Liver (tissue), 9 donors: ENCODE data around the gene ZSCAN16. TPM values are rescaled to one million over a fixed set of nuclear protein-coding genes. Genes with fewer than 3 reads are reported as not detected.

ENCODE experiments used
- DNase-seq: peaks from one replicate; pipeline ENCODE4 v3.0.0-alpha.2; 2017; ENCODE audit warnings: low spot score
- H3K27ac ChIP-seq, 2 donors: one replicate each; pipeline ENCODE4 v1.7.0; 2013; ENCODE audit warnings: inconsistent platforms in 2 of 2, low read length in 2 of 2, control low read depth in 1 of 2, low read depth in 1 of 2, mild to moderate bottlenecking in 1 of 2
- H3K27me3 ChIP-seq, 4 donors: one replicate each; pipeline versions ENCODE4 v1.6.1 to v1.7.0; 2013; ENCODE audit warnings: low read length in 3 of 4, inconsistent platforms in 1 of 4, mild to moderate bottlenecking in 1 of 4, moderate library complexity in 1 of 4; ENCODE audit not compliant: control insufficient read depth in 4 of 4, insufficient read depth in 4 of 4
- H3K36me3 ChIP-seq, 4 donors: one replicate each; pipeline versions ENCODE4 v1.6.1 to v1.7.0; 2013; ENCODE audit warnings: low read length in 3 of 4, mild to moderate bottlenecking in 3 of 4, low read depth in 1 of 4, moderate library complexity in 1 of 4; ENCODE audit not compliant: control insufficient read depth in 4 of 4, insufficient read depth in 3 of 4
- H3K4me1 ChIP-seq, 4 donors: one replicate each; pipeline versions ENCODE4 v1.6.1 to v1.7.0; 2013; ENCODE audit warnings: low read length in 3 of 4, mild to moderate bottlenecking in 3 of 4, moderate library complexity in 1 of 4; ENCODE audit not compliant: control insufficient read depth in 4 of 4, insufficient read depth in 4 of 4
- H3K4me3 ChIP-seq, 3 donors: one replicate each; pipeline versions ENCODE4 v1.6.1 to v1.7.0; 2013; ENCODE audit warnings: low read length in 3 of 3, control low read depth in 1 of 3, low read depth in 1 of 3, mild to moderate bottlenecking in 1 of 3
- H3K9ac ChIP-seq, 2 donors: one replicate each; pipeline ENCODE4 v1.7.0; 2013; ENCODE audit warnings: low read length in 2 of 2, mild to moderate bottlenecking in 2 of 2, moderate library complexity in 2 of 2, control low read depth in 1 of 2, low read depth in 1 of 2
- H3K9me3 ChIP-seq, 4 donors: one replicate each; pipeline versions ENCODE4 v1.6.1 to v1.7.0; 2013; ENCODE audit warnings: low read length in 3 of 4; ENCODE audit not compliant: control insufficient read depth in 4 of 4
- ATF3 ChIP-seq: IDR thresholded peaks from 2 replicates; pipeline ENCODE4 v1.6.1; 2016; ENCODE audit warnings: antibody characterized with exemption
- CTCF ChIP-seq: fragments of 150-350 bp; IDR thresholded peaks from 2 replicates; pipeline ENCODE4 v1.5.1; 2017; ENCODE audit warnings: improper control_type of control experiment, low read depth, low read length; ENCODE audit not compliant: missing input control
- EGR1 ChIP-seq, 2 donors: IDR thresholded peaks; 2 replicates each; pipeline ENCODE4 v1.6.1; 2016 to 2018; ENCODE audit warnings: antibody characterized with exemption in 2 of 2, low read depth in 2 of 2
- FOXA1 ChIP-seq: IDR thresholded peaks from 2 replicates; pipeline ENCODE4 v1.6.1; 2016; ENCODE audit warnings: antibody characterized with exemption
- FOXA2 ChIP-seq: IDR thresholded peaks from 2 replicates; pipeline ENCODE4 v1.6.1; 2016; ENCODE audit warnings: antibody characterized with exemption
- GABPA ChIP-seq, 2 donors: IDR thresholded peaks in 1 of 2; conservative IDR thresholded peaks in 1 of 2; 2 replicates each; pipeline ENCODE4 v1.6.1; 2016; ENCODE audit warnings: antibody characterized with exemption in 2 of 2, mild to moderate bottlenecking in 1 of 2, moderate library complexity in 1 of 2
- HNF4A ChIP-seq, 2 donors: conservative IDR thresholded peaks; 2 replicates each; pipeline ENCODE4 v1.6.1; 2016; ENCODE audit warnings: antibody characterized with exemption in 2 of 2, mild to moderate bottlenecking in 2 of 2
- HNF4G ChIP-seq: IDR thresholded peaks from 2 replicates; pipeline ENCODE4 v1.6.1; 2016; ENCODE audit warnings: antibody characterized with exemption
- JUND ChIP-seq, 2 donors: IDR thresholded peaks; 2 replicates each; pipeline ENCODE4 v1.6.1; 2016; ENCODE audit warnings: antibody characterized with exemption in 2 of 2
- NR2F2 ChIP-seq: IDR thresholded peaks from 2 replicates; pipeline ENCODE4 v1.6.1; 2016; ENCODE audit warnings: antibody characterized with exemption
- RAD21 ChIP-seq, 2 donors: IDR thresholded peaks; 2 replicates each; pipeline ENCODE4 v1.6.1; 2016; ENCODE audit warnings: antibody characterized with exemption in 2 of 2, mild to moderate bottlenecking in 2 of 2
- REST ChIP-seq: IDR thresholded peaks from 2 replicates; pipeline ENCODE4 v1.6.1; 2016; ENCODE audit warnings: antibody characterized with exemption, mild to moderate bottlenecking
- RXRA ChIP-seq, 2 donors: IDR thresholded peaks; 2 replicates each; pipeline ENCODE4 v1.6.1; 2017 to 2018; ENCODE audit warnings: antibody characterized with exemption in 2 of 2, mild to moderate bottlenecking in 1 of 2
- SP1 ChIP-seq: IDR thresholded peaks from 2 replicates; pipeline ENCODE4 v1.6.1; 2018; ENCODE audit warnings: antibody characterized with exemption, mild to moderate bottlenecking
- TAF1 ChIP-seq: conservative IDR thresholded peaks from 2 replicates; pipeline ENCODE4 v1.6.1; 2016; ENCODE audit warnings: antibody characterized with exemption, mild to moderate bottlenecking
- YY1 ChIP-seq: IDR thresholded peaks from 2 replicates; pipeline ENCODE4 v1.6.1; 2016; ENCODE audit warnings: antibody characterized with exemption, mild to moderate bottlenecking
- WGBS: extraction: QIAGEN DNeasy Blood & Tissue Kit; methylation state at CpG from one replicate; pipeline ENCODE4 v1.1.7; 2013; 5-methylcytosine and 5-hydroxymethylcytosine counted together
- polyA plus RNA-seq, 2 donors: library from polyadenylated mRNA; stranded (reverse) in 1 of 2; unstranded in 1 of 2; fragments of 200-250 nt in 1 of 2; fragments of >200 nt in 1 of 2; fragmentation: Nextera tagmentation in 1 of 2; extraction: Ambion mirVana in 1 of 2; gene quantifications; one replicate each; pipeline versions ENCODE4 v1.2.1 to v1.2.3, GENCODE V29; 2013 to 2015
- total RNA-seq, 2 donors: library from RNA; depleted of rRNA; stranded (reverse); fragments of >200 nt; gene quantifications; one replicate each; pipeline ENCODE4 v1.2.3, GENCODE V29; 2014
- TF ChIP-seq, protein P1 (sequence below): IDR thresholded peaks from 2 replicates; pipeline ENCODE4 v1.6.1; 2016; ENCODE audit warnings: antibody characterized with exemption
- TF ChIP-seq, protein P2 (sequence below): IDR thresholded peaks from 2 replicates; pipeline ENCODE4 v1.6.1; 2016; ENCODE audit warnings: antibody characterized with exemption
- donor health status: healthy.
- donor health status: healthy.
- donor health status: healthy.
- donor health status: healthy.
- donor health status: healthy.

Gene ZSCAN16
- total and polyA plus RNA-seq, 4 donors = 1.5 to 3.5 (median 2.7) TPM

DNA sequence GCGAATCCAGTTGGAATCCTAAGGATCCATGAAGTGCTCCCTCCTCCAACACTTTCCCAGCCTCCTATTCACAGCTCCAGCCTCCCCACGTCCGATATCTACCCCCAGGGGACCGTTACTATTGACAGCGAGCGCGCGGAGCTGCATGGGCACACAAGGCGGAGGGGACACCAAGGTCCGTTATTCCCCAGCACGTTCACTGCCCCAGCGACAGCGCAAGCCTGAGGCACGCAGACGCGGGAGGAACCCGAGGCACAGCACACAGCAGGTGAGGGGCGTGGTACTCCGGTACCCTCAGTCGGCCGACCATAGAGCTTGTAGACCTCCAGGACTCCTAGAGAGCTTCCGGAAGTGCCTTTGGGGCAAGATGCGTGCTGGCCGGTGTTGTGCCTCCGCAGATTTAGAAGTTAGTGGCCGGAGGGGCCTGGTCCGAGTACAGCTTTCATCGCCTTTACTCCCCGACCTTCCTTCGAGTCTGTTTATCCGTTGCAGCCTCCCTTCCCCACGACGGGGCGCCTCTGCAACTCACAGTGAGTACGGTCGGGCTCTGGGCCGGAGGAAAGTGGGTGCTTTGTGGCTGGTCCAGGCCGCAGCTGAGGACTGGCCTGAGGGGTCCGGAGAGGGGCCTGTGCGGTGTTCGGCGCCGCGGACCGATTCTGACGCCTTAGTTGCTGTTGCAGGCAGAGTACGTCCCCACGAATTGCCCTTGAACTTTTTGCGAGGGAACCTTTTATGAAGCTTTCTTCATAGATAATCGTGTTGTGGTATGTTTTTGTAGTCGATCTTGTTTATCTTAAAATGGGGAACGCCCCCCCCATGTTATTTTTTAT, 17.3 kb downstream of the ZSCAN16 start, which contains the start of gene ZKSCAN8:
Gene ZKSCAN8 (plus strand): TSS at position 384 of the 830 bp plus-strand sequence. CDS start 6,525 bp downstream, outside the sequence.
- H3K4me3 ChIP-seq = peak within 1 kb of the TSS; percentile 74 to 93 (median 89)
- DNase-seq = peak; percentile 83
- peak within 1 kb of the TSS; percentile 66 to 84 for H3K9ac ChIP-seq
- H3K9me3 ChIP-seq = no peaks in the 10 kb centered on the region
- H3K27me3 ChIP-seq = no peaks in the 10 kb centered on the region
- H3K36me3 ChIP-seq = peaks cover 0 to 12% (median under 1%) of the 10 kb centered on the region in 4 donors
- under 1% methylated on average over 52 of the region's 52 CpGs for WGBS
- peaks cover 4 to 27% (median 17%) of the 10 kb centered on the region in 4 donors for H3K4me1 ChIP-seq
- peak within 1 kb of the TSS; percentile 38 to 64 for H3K27ac ChIP-seq
- TF ChIP-seq TAF1 (peak; percentile 91), ATF3 (no peak), FOXA2 (no peak), EGR1 (IDR thresholded peaks at IDR 0.05; ENCODE audit: low read depth in 2 of 2) (no peak), FOXA1 (no peak), GABPA (IDR thresholded peaks at IDR 0.05 in 1 of 2, conservative IDR thresholded peaks at IDR 0.05 in 1 of 2) (peak; percentile 85 to 94), RXRA (IDR thresholded peaks at IDR 0.05) (peak; percentile 27 to 43), HNF4A (conservative IDR thresholded peaks at IDR 0.05) (peak; percentile 25), NR2F2 (no peak), RAD21 (IDR thresholded peaks at IDR 0.05) (peak; percentile 24 to 58), YY1 (peak; percentile 87), HNF4G (no peak), REST (no peak), JUND (IDR thresholded peaks at IDR 0.05) (peak in 1 of 2 donors; percentile 16), CTCF (no peak), SP1 (peak; percentile 30)
- TF ChIP-seq, protein P1, sequence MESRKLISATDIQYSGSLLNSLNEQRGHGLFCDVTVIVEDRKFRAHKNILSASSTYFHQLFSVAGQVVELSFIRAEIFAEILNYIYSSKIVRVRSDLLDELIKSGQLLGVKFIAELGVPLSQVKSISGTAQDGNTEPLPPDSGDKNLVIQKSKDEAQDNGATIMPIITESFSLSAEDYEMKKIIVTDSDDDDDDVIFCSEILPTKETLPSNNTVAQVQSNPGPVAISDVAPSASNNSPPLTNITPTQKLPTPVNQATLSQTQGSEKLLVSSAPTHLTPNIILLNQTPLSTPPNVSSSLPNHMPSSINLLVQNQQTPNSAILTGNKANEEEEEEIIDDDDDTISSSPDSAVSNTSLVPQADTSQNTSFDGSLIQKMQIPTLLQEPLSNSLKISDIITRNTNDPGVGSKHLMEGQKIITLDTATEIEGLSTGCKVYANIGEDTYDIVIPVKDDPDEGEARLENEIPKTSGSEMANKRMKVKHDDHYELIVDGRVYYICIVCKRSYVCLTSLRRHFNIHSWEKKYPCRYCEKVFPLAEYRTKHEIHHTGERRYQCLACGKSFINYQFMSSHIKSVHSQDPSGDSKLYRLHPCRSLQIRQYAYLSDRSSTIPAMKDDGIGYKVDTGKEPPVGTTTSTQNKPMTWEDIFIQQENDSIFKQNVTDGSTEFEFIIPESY = peak; percentile 71
- TF ChIP-seq, protein P2, sequence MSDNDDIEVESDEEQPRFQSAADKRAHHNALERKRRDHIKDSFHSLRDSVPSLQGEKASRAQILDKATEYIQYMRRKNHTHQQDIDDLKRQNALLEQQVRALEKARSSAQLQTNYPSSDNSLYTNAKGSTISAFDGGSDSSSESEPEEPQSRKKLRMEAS = peak; percentile 83
